Activated T-cell treated with anti-CD3 and anti-CD28 coated beads, Interleukin-2, amount 50 U/mL, for 4 hours (primary cell): ENCODE results near the gene ARHGAP45. TPM values are rescaled to one million over a fixed set of nuclear protein-coding genes. Genes with fewer than 3 reads are reported as not detected.

Source experiments
- ATAC-seq, 2 donors: fragments of 200-7000 bp; cut with Tn5 transposase; one replicate each; pipeline ENCODE4 v1.10.0; 2021
- DNase-seq: peaks from one replicate; pipeline ENCODE4 v3.0.0-alpha.2; 2020
- H3K27me3 Mint-ChIP-seq: one replicate; pipeline ENCODE4 v1.8.0; 2021; ENCODE audit warnings: low read depth, mixed read lengths
- H3K36me3 Mint-ChIP-seq: one replicate; pipeline ENCODE4 v1.8.0; 2022; ENCODE audit warnings: mixed read lengths; ENCODE audit not compliant: insufficient read depth
- H3K4me1 Mint-ChIP-seq: one replicate; pipeline ENCODE4 v1.8.0; 2021; ENCODE audit warnings: low read depth, mixed read lengths
- H3K4me3 Mint-ChIP-seq: one replicate; pipeline ENCODE4 v1.8.0; 2021; ENCODE audit warnings: mild to moderate bottlenecking, moderate library complexity, mixed read lengths
- H3K9me3 Mint-ChIP-seq: one replicate; pipeline ENCODE4 v1.8.0; 2021; ENCODE audit warnings: mixed read lengths
- total RNA-seq, 3 donors: library from RNA; stranded (reverse); gene quantifications; one replicate each; pipeline ENCODE4 v1.2.1, GENCODE V29; 2021

The ARHGAP45 gene
- total RNA-seq, 3 donors from 2014 or later = 128 to 133 (median 133) TPM

GRCh38 chr19:1068009-1069001 lies 1.3 kb downstream of the ARHGAP45 start:
- DNase-seq (peak; percentile 55), ATAC-seq (no peak)
- Mint-ChIP-seq H3K27me3 (no peaks in the 10 kb centered on the region), H3K36me3 (peaks cover 20% of the 10 kb centered on the region), H3K9me3 (no peaks in the 10 kb centered on the region), H3K4me1 (peaks cover 54% of the 10 kb centered on the region), H3K4me3 (peak overlapping the region; percentile 89)

GRCh38 chr19:1069009-1069779 lies 2.2 kb downstream of the ARHGAP45 start:
- Mint-ChIP-seq H3K9me3 (no peaks in the 10 kb centered on the region), H3K36me3 (peaks cover 21% of the 10 kb centered on the region), H3K4me1 (peaks cover 56% of the 10 kb centered on the region), H3K4me3 (peak overlapping the region; percentile 89), H3K27me3 (no peaks in the 10 kb centered on the region)
- DNase-seq (peak; percentile 45), ATAC-seq (no peak)

GRCh38 chr19:1070576-1070930 lies 3.6 kb downstream of the ARHGAP45 start:
- ATAC-seq = no peak
- H3K4me3 Mint-ChIP-seq = peak overlapping the region; percentile 71
- no peaks in the 10 kb centered on the region for H3K27me3 Mint-ChIP-seq
- H3K4me1 Mint-ChIP-seq = peaks cover 53% of the 10 kb centered on the region
- no peak for DNase-seq
- peaks cover 23% of the 10 kb centered on the region for H3K36me3 Mint-ChIP-seq
- no peaks in the 10 kb centered on the region for H3K9me3 Mint-ChIP-seq

- peaks cover 54% of the 10 kb centered on the region for H3K4me1 Mint-ChIP-seq
- DNase-seq (no peak), ATAC-seq (no peak)
- no peaks in the 10 kb centered on the region for H3K27me3 Mint-ChIP-seq
- no peaks in the 10 kb centered on the region for H3K9me3 Mint-ChIP-seq
- peaks cover 29% of the 10 kb centered on the region for H3K36me3 Mint-ChIP-seq
- H3K4me3 Mint-ChIP-seq = peak overlapping the region; percentile 71
Observed at GRCh38 chr19:1070931-1071791, 4.2 kb downstream of the ARHGAP45 start.

DNA sequence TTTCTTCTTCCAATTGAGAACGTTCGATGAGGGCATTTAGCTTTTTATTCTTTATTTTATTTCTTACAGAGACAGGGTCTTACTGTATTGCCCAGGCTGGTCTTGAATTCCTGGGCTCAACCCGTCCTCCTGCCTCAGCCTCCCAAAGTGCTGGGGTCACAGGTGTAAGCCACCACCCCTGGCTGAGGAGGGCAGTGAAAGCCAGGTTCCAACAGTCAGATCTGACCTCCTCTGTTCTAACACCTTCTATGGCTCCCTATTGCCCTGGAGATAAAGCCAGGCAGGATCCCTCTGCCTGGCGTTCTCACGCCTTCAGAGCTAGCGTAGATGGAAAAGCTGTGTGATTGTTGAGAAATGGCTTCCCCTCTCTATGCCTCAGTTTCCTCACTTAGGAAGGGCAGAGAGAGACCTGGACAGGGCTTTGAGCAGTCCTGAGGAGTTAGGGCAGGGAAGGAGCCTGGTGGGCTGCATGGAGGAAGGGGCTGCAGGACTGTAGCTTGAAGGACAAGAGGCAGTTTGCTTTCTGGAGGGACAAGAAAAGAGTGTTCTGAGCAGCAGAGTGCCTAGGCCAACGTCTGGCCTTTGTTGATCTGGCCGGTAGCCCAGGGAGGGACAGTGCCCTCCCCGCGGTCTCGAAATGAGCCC lies 5.5 kb downstream of the ARHGAP45 start:
- peak overlapping the region; percentile 62 for H3K4me3 Mint-ChIP-seq

DNA sequence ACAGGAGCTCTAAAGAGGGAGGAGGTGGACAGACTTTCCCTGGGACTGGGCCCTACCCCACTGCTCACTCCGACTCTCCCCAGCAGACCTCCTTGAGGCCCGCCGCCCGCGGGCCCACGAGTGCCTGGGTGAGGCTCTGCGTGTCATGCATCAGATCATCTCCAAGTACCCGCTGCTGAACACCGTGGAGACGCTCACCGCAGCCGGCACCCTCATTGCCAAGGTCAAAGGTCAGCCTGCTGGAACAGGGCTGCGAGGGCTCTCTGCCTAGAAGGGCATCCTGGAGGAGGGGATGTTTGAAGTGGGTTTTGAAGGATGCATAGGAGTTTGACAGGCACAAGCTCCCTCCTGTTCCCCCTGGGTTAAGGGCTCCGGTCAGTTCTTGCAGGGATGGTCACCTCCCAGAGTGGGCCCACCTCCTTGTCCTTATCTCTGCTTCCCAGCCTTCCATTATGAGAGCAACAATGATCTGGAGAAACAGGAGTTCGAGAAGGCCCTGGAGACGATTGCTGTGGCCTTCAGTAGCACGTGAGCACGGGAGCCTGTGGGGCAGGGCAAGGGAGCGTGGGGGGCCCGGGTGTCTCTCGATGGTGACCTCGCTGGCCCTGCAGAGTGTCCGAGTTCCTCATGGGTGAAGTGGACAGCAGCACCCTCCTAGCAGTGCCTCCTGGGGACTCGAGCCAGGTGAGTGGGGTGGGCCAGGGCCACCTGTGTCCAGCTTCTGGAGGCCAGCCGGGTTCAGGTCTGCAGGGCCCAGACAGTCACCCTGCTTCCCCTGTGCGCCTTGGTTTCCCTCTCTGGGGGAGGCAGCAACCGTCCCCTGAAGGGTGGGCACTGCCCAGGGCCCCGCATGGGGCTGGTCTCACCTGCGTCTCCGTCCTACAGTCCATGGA lies 6.3 kb downstream of the ARHGAP45 start:
- peaks cover 29% of the 10 kb centered on the region for H3K36me3 Mint-ChIP-seq
- H3K27me3 Mint-ChIP-seq = no peaks in the 10 kb centered on the region
- no peaks in the 10 kb centered on the region for H3K9me3 Mint-ChIP-seq
- no peak overlapping the region for H3K4me3 Mint-ChIP-seq
- ATAC-seq = no peak
- H3K4me1 Mint-ChIP-seq = peaks cover 64% of the 10 kb centered on the region
- DNase-seq = no peak

More for the DNA sequence above, 5.5 kb downstream of the ARHGAP45 start:
- DNase-seq (no peak), ATAC-seq (no peak)
- Mint-ChIP-seq H3K9me3 (no peaks in the 10 kb centered on the region), H3K27me3 (no peaks in the 10 kb centered on the region), H3K4me1 (peaks cover 56% of the 10 kb centered on the region), H3K36me3 (peaks cover 29% of the 10 kb centered on the region)

DNA sequence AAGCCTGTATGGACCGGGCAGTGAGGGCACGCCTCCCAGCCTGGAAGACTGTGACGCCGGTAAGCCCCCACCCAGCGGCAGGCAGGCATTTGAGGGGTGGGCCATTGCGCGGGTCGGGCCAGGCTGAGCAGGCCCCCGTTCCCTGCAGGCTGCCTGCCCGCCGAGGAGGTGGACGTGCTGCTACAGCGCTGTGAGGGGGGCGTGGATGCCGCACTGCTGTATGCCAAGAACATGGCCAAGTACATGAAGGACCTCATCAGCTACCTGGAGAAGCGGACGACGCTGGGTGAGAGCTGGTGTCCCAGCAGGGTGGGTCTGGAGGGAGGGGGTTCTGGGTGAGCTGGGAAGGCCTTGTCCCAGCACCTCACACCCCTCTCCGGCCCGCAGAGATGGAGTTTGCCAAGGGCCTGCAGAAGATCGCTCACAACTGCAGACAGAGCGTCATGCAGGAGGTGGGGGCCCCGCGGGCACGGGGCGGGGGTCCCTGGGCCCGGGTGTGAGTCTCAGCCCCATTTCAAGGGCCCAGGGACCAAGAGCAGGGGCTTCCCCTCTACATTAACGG lies 7.1 kb downstream of the ARHGAP45 start:
- H3K36me3 Mint-ChIP-seq = peaks cover 26% of the 10 kb centered on the region
- DNase-seq = no peak
- H3K9me3 Mint-ChIP-seq = no peaks in the 10 kb centered on the region
- no peaks in the 10 kb centered on the region for H3K27me3 Mint-ChIP-seq
- H3K4me3 Mint-ChIP-seq = peak overlapping the region; percentile 61
- no peak for ATAC-seq
- H3K4me1 Mint-ChIP-seq = peaks cover 61% of the 10 kb centered on the region

- Mint-ChIP-seq H3K36me3 (peaks cover 24% of the 10 kb centered on the region), H3K9me3 (no peaks in the 10 kb centered on the region), H3K4me1 (peaks cover 58% of the 10 kb centered on the region), H3K4me3 (no peak overlapping the region), H3K27me3 (no peaks in the 10 kb centered on the region)
- DNase-seq (peak; percentile 94), ATAC-seq (peak; percentile 29 to 32)
Observed at GRCh38 chr19:1074544-1075283, 7.7 kb downstream of the ARHGAP45 start.

DNA sequence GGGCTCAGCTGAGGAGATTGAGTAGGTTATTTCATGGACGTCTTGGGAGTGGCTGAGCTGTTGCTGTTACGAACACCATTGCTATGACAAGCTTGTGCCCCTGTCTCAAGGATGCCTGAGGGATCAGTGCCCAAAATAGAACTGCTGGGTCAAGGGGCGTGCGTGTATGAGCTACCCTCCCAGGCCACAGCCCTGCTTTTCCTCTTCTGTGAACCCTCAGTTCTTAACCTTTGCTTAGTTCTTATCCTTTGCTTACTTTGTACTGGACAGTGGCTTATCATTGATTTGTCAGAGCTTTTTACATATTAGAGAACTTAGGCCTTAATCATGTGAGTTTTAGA lies 9.0 kb downstream of the ARHGAP45 start:
- H3K4me1 Mint-ChIP-seq = peaks cover 68% of the 10 kb centered on the region

DNA sequence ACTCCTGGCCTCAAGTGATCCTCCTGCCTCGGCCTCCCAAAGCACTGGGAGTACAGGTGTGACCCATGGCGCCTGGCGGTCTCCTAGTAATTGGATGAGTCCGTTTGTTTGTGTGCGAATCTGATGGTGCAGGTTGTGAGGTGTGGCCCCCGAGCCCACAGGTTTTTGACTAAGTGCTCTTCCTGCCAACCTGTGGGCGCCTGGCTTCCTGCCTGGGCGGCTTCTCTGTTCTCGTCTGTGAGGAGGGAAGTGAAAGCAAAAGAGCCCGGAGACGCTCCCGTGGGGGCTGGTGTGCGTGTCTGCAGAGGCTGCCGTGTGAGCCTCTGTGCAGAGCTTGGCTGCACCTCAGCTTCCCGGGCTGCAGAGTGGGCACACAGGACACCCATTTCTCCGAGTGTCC lies 10.0 kb downstream of the ARHGAP45 start:
- Mint-ChIP-seq H3K36me3 (peaks cover 23% of the 10 kb centered on the region), H3K27me3 (no peaks in the 10 kb centered on the region), H3K9me3 (no peaks in the 10 kb centered on the region), H3K4me3 (peak overlapping the region; percentile 74), H3K4me1 (peaks cover 69% of the 10 kb centered on the region)
- peak; percentile 80 to 82 for ATAC-seq
- DNase-seq = peak; percentile 89

More for the DNA sequence above, 9.0 kb downstream of the ARHGAP45 start:
- Mint-ChIP-seq H3K9me3 (no peaks in the 10 kb centered on the region), H3K4me3 (peak overlapping the region; percentile 59), H3K27me3 (no peaks in the 10 kb centered on the region), H3K36me3 (peaks cover 27% of the 10 kb centered on the region)
- no peak for ATAC-seq
- no peak for DNase-seq

GRCh38 chr19:1079566-1080111 lies 12.7 kb downstream of the ARHGAP45 start:
- DNase-seq = no peak
- Mint-ChIP-seq H3K27me3 (no peaks in the 10 kb centered on the region), H3K9me3 (no peaks in the 10 kb centered on the region), H3K36me3 (peaks cover 17% of the 10 kb centered on the region), H3K4me3 (no peak overlapping the region), H3K4me1 (peaks cover 62% of the 10 kb centered on the region)
- ATAC-seq = no peak
